HepG2 (cell line): Measurements from ENCODE around the gene HARS2. TPM values are rescaled to one million over a fixed set of nuclear protein-coding genes. Genes with fewer than 3 reads are reported as not detected.

Experiments
- CREB1 ChIP-seq, 2 experiments: fragments of 450-650 bp in 1 of 2; IDR thresholded peaks; 2 replicates each; pipeline ENCODE4 v1.6.1; 2016 to 2017; ENCODE audit warnings: control low read depth in 1 of 2, mild to moderate bottlenecking in 1 of 2, missing compliant biosample characterization in 1 of 2, missing genetic modification characterization in 1 of 2
- GMEB2 ChIP-seq: IDR thresholded peaks from 2 replicates; pipeline ENCODE4 v1.6.1; 2016; ENCODE audit warnings: missing biosample characterization, missing genetic modification reagents, low read depth
- HIVEP1 ChIP-seq: sonication (generic); formaldehyde crosslinking; IDR thresholded peaks from 2 replicates; pipeline ENCODE4 v1.4.0; 2020; ENCODE audit warnings: mild to moderate bottlenecking, missing genetic modification reagents
- HMGA1 ChIP-seq: sonication (generic); formaldehyde crosslinking; conservative IDR thresholded peaks from 2 replicates; pipeline ENCODE4 v1.4.0; 2020; ENCODE audit warnings: missing genetic modification reagents
- HNRNPL ChIP-seq: fragments of 200-400 bp; formaldehyde crosslinking; IDR thresholded peaks from 2 replicates; pipeline ENCODE4 v1.6.1; 2017; ENCODE audit warnings: mild to moderate bottlenecking, low read depth, low read length
- MXD1 ChIP-seq: sonication (generic); formaldehyde crosslinking; IDR thresholded peaks from 2 replicates; pipeline ENCODE4 v1.4.0; 2020; ENCODE audit warnings: mild to moderate bottlenecking, missing genetic modification reagents
- NCOA2 ChIP-seq: sonication (generic); formaldehyde crosslinking; IDR thresholded peaks from 2 replicates; pipeline ENCODE4 v1.8.0; 2022; ENCODE audit warnings: inconsistent platforms
- NFYB ChIP-seq: sonication (generic); formaldehyde crosslinking; IDR thresholded peaks from 2 replicates; pipeline ENCODE4 v1.4.0; 2020; ENCODE audit warnings: missing genetic modification reagents
- SAP130 ChIP-seq: IDR thresholded peaks from 2 replicates; pipeline ENCODE4 v1.6.1; 2016; ENCODE audit warnings: low read depth
- SPEN ChIP-seq: sonication (generic); formaldehyde crosslinking; IDR thresholded peaks from 2 replicates; pipeline ENCODE4 v1.5.1; 2020; ENCODE audit warnings: low read depth, mild to moderate bottlenecking, missing genetic modification reagents
- TFDP1 ChIP-seq: IDR thresholded peaks from 2 replicates; pipeline ENCODE4 v1.6.1; 2016; ENCODE audit warnings: missing compliant biosample characterization, missing genetic modification reagents, borderline replicate concordance
- TMF1 ChIP-seq: sonication (generic); formaldehyde crosslinking; IDR thresholded peaks from 2 replicates; pipeline ENCODE4 v1.8.1; 2022; ENCODE audit warnings: low read depth, missing genetic modification reagents
- TP53 ChIP-seq: sonication (generic); formaldehyde crosslinking; conservative IDR thresholded peaks from 2 replicates; pipeline ENCODE4 v1.4.0; 2020; ENCODE audit warnings: missing genetic modification reagents
- TRIM22 ChIP-seq: fragments of 450-650 bp; IDR thresholded peaks from 2 replicates; pipeline ENCODE4 v1.6.1; 2017
- ZBTB14 ChIP-seq: sonication (generic); formaldehyde crosslinking; IDR thresholded peaks from 2 replicates; pipeline ENCODE4 v1.4.0; 2020; ENCODE audit warnings: missing genetic modification reagents
- ZBTB42 ChIP-seq: sonication (generic); formaldehyde crosslinking; IDR thresholded peaks from 2 replicates; pipeline ENCODE4 v1.5.0; 2020; ENCODE audit warnings: mild to moderate bottlenecking, missing genetic modification reagents
- ZFY ChIP-seq: sonication (generic); formaldehyde crosslinking; IDR thresholded peaks from 2 replicates; pipeline ENCODE4 v1.4.0; 2020; ENCODE audit warnings: missing genetic modification reagents
- ZKSCAN8 ChIP-seq: IDR thresholded peaks from 2 replicates; pipeline ENCODE4 v1.6.1; 2016; ENCODE audit warnings: borderline replicate concordance, missing genetic modification reagents, missing compliant biosample characterization
- ZMAT5 ChIP-seq: sonication (generic); formaldehyde crosslinking; IDR thresholded peaks from 2 replicates; pipeline ENCODE4 v1.5.0; 2020; ENCODE audit warnings: mild to moderate bottlenecking, low read depth, missing genetic modification reagents, borderline replicate concordance
- ZNF44 ChIP-seq: sonication (generic); formaldehyde crosslinking; IDR thresholded peaks from 2 replicates; pipeline ENCODE4 v1.5.1; 2020; ENCODE audit warnings: mild to moderate bottlenecking, missing genetic modification reagents
- ZNF496 ChIP-seq: sonication (generic); formaldehyde crosslinking; IDR thresholded peaks from 2 replicates; pipeline ENCODE4 v1.8.1; 2023; ENCODE audit warnings: mild to moderate bottlenecking, moderate library complexity, missing genetic modification reagents; ENCODE audit not compliant: insufficient replicate concordance
- ZNF724P ChIP-seq: sonication (generic); formaldehyde crosslinking; IDR thresholded peaks from 2 replicates; pipeline ENCODE4 v1.8.0; 2022; ENCODE audit warnings: missing genetic modification reagents, borderline replicate concordance
- ZNF792 ChIP-seq: IDR thresholded peaks from 2 replicates; pipeline ENCODE4 v1.6.1; 2016
- ZSCAN20 ChIP-seq: sonication (generic); formaldehyde crosslinking; IDR thresholded peaks from 2 replicates; pipeline ENCODE4 v1.4.0; 2020; ENCODE audit warnings: missing genetic modification reagents, mild to moderate bottlenecking, borderline replicate concordance
- polyA plus RNA-seq, 8 experiments: library from polyadenylated mRNA; depleted of rRNA in 3 of 8; stranded (reverse) in 7 of 8; unstranded in 1 of 8; fragments of >200 nt; fragmentation: Illumina TruSeq in 4 of 8; extraction: Trizol in 4 of 8; gene quantifications; 2 replicates each; pipeline versions ENCODE4 v1.2.1 to v1.2.3, GENCODE V29; 2011 to 2016; ENCODE audit warnings: low read depth in 4 of 8, missing spikeins in 1 of 8, mixed read lengths in 1 of 8; ENCODE audit not compliant: insufficient read depth in 1 of 8
- total RNA-seq, 5 experiments: library from RNA; depleted of rRNA; stranded (reverse); fragments of >200 nt; fragmentation: Illumina TruSeq; extraction: Trizol; gene quantifications; 2 replicates each; pipeline ENCODE4 v1.2.3, GENCODE V29; 2016; ENCODE audit warnings: low read depth in 1 of 5

HARS2 gene
- total and polyA plus RNA-seq, 2 of the 13 experiments (the other 11 are each of a cell fraction or from before 2014, with no cell fraction given): 17.9 to 25.8 TPM

- TF ChIP-seq ZMAT5: no peak
- TF ChIP-seq TFDP1 (CRISPR knock-in tag): no peak
- TF ChIP-seq ZKSCAN8 (CRISPR knock-in tag): 0 out of 2 replicates have a peak, but pooled peaks have one; percentile 19
- 0 out of 2 replicates have a peak, but pooled peaks have one; percentile 32 for TF ChIP-seq TMF1 (CRISPR knock-in tag)
- TF ChIP-seq HIVEP1 (CRISPR knock-in tag): no peak
- no peak for TF ChIP-seq ZSCAN20
- no peak for TF ChIP-seq ZBTB42 (CRISPR knock-in tag)
- TF ChIP-seq CREB1 (IDR thresholded peaks at IDR 0.05): no peak
- peak; percentile 87; the same call in 1 of the 2 replicates for TF ChIP-seq CREB1 (CRISPR knock-in tag; IDR thresholded peaks at IDR 0.05)
- TF ChIP-seq NFYB: peak; percentile 95
- TF ChIP-seq ZNF496: no peak
- no peak for TF ChIP-seq GMEB2 (CRISPR knock-in tag)
- no peak for TF ChIP-seq HNRNPL
- TF ChIP-seq NCOA2 (CRISPR knock-in tag): 0 out of 2 replicates have a peak, but pooled peaks have one; percentile 26
- peak; percentile 44; the same call in 1 of the 2 replicates for TF ChIP-seq ZNF44 (CRISPR knock-in tag)
- TF ChIP-seq ZNF724P (CRISPR knock-in tag): no peak
- TF ChIP-seq MXD1: no peak
- peak; percentile 46 for TF ChIP-seq ZFY (CRISPR knock-in tag)
- no peak for TF ChIP-seq TP53 (CRISPR knock-in tag)
- TF ChIP-seq SPEN (CRISPR knock-in tag): peak; percentile 41; the same call in 1 of the 2 replicates
- no peak for TF ChIP-seq HMGA1
- peak; percentile 94 for TF ChIP-seq SAP130
- peak; percentile 62; the same call in 1 of the 2 replicates for TF ChIP-seq ZNF792 (CRISPR knock-in tag)
- TF ChIP-seq TRIM22: no peak
- TF ChIP-seq ZBTB14: no peak
Observed at GRCh38 chr5:140700177-140701144, 9.2 kb downstream of the HARS2 start, which contains the start of gene ZMAT2 (continued).
